HUES48 (cell line): Measurements from ENCODE around the gene RSF1.

Source experiments
- H3K27ac ChIP-seq: one replicate; pipeline ENCODE4 v1.7.0; 2013; ENCODE audit warnings: low read depth, low read length, inconsistent platforms
- H3K27me3 ChIP-seq: 2 replicates; pipeline ENCODE4 v1.6.1; 2013; ENCODE audit warnings: mild to moderate bottlenecking, low read length; ENCODE audit not compliant: control insufficient read depth, insufficient read depth
- H3K36me3 ChIP-seq: 2 replicates; pipeline ENCODE4 v1.6.1; 2013; ENCODE audit warnings: low read length; ENCODE audit not compliant: control insufficient read depth, insufficient read depth
- H3K4me1 ChIP-seq: 2 replicates; pipeline ENCODE4 v1.6.1; 2013; ENCODE audit warnings: mild to moderate bottlenecking, low read length; ENCODE audit not compliant: control insufficient read depth, insufficient read depth
- H3K4me3 ChIP-seq: 2 replicates; pipeline ENCODE4 v1.5.1; 2013; ENCODE audit warnings: mild to moderate bottlenecking, low read depth, low read length
- H3K9ac ChIP-seq: 2 replicates; pipeline ENCODE4 v1.6.1; 2013; ENCODE audit warnings: mild to moderate bottlenecking, low read depth, low read length, moderate library complexity
- H3K9me3 ChIP-seq: 2 replicates; pipeline ENCODE4 v1.6.1; 2013; ENCODE audit warnings: low read length; ENCODE audit not compliant: control insufficient read depth, insufficient read depth

Gene RSF1

DNA sequence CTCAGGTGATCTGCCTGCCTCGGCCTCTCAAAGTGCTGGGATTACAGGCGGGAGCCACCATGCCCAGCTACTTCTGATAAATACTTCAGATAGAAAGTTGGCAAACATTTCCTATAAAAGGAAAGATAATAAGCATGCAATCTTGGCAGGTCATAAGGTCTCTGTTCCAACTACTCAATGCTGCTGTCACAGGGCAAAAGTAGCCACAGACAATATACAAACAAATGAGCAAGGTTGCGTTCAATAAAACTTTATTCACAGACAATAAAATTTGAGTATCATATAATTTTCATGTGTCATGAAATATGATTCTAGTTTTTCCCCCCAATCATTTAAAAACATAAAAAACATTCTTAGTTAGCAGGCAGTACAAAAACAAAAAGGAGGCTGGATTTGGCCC, 129.9 kb downstream of the RSF1 start:
- Histone ChIP-seq H3K4me1 (no peaks in the 10 kb centered on the region), H3K4me3 (no peak overlapping the region), H3K36me3 (peaks cover 82% of the 10 kb centered on the region), H3K27ac (no peak overlapping the region), H3K9me3 (no peaks in the 10 kb centered on the region), H3K9ac (no peak overlapping the region), H3K27me3 (no peaks in the 10 kb centered on the region)

DNA sequence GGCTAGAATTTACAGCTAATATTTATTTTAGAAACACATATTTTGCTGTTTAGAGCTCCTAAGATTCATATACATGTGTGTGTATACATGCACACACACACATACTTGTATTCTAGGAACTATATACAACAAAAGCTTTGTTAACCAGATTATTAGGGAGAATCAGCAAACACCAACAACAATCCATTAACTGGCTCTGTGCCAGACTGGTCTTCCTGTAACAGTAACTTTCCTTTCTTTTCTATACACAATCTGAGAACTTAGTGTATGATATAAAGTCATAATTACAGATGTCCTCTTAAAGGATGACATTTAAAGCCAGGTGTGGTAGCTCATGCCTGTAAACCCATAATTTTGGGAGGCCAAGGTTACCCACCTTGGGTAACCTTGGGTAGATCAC, 133.4 kb downstream of the RSF1 start:
- Histone ChIP-seq H3K27me3 (no peaks in the 10 kb centered on the region), H3K27ac (no peak overlapping the region), H3K4me3 (no peak overlapping the region), H3K36me3 (peaks cover 91% of the 10 kb centered on the region), H3K9ac (no peak overlapping the region), H3K4me1 (no peaks in the 10 kb centered on the region), H3K9me3 (no peaks in the 10 kb centered on the region)

DNA sequence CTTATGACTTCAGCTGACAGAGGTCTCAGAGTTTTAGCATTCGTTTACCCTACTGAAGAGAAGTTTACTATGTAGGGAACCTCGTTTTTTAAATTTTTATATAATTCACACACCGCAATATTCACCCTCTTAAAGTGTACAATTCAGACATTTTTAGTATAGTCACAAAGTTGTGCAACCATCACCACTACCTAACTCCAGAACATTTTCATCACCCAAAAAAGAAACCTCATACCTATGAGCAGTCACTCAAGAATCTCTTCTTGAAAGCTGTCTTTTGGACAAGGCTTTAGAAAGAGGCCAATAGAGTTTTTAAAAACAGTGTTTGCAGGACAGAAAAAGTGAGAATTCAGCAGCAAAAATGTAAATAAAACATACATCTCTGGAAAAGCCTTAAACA, 143.4 kb downstream of the RSF1 start:
- H3K9ac ChIP-seq: no peak overlapping the region
- peaks cover 78% of the 10 kb centered on the region for H3K36me3 ChIP-seq
- no peak overlapping the region for H3K4me3 ChIP-seq
- no peaks in the 10 kb centered on the region for H3K4me1 ChIP-seq
- H3K9me3 ChIP-seq: no peaks in the 10 kb centered on the region
- H3K27ac ChIP-seq: no peak overlapping the region
- H3K27me3 ChIP-seq: no peaks in the 10 kb centered on the region

DNA sequence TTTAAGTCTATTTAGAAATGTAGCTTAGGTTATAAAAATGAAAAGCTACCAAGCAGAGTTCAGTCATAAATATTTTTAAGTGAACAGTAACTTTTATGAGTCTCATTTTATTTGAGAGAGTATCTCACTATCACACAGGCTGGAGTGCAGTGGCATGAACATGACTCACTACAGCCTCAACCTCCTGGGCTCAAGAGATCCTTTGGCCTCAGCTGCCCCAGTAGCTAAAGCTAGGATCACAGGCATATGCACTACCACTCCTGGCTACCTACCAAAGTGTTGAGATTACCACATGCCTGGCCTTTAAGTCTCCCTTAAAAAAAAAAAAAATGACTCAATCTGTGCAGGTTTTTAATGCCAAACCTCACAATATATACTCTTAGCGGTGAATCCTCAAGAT, 148.3 kb downstream of the RSF1 start:
- no peak overlapping the region for H3K9ac ChIP-seq
- no peak overlapping the region for H3K4me3 ChIP-seq
- H3K36me3 ChIP-seq: peaks cover 92% of the 10 kb centered on the region
- no peaks in the 10 kb centered on the region for H3K4me1 ChIP-seq
- no peaks in the 10 kb centered on the region for H3K9me3 ChIP-seq
- no peaks in the 10 kb centered on the region for H3K27me3 ChIP-seq
- H3K27ac ChIP-seq: no peak overlapping the region

DNA sequence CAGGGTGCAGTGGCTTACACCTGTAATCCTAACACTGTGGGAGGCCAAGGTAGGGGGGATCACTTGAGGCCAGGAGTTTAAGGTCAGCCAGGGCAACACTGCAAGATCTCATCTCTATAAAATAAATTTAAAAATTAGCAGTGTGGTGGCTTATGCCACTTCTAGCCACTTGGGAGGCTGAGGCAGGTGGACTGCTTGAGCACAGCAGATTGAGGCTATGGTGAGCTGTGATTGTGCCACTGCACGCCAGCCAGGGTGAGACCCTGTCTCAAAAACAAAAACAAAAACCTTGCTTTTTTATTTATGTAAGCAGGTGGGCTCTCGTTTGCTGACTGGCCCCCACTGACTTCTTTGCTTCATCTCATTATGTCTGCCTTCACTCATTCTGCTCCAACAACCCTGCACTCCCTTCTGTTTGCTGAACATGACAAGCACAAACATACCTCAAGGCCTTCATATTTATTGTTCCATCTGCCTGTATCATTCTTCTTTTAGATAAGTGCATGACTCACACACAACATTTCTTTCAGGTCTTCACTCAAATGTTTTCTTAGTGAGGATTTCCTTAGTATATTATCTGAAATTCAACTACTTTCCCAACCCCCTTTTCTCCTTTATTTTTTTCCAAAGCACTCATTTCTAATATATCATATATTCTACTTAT, 150.5 kb downstream of the RSF1 start:
- H3K4me1 ChIP-seq: no peaks in the 10 kb centered on the region
- H3K9me3 ChIP-seq: no peaks in the 10 kb centered on the region
- H3K4me3 ChIP-seq: no peak overlapping the region
- H3K27me3 ChIP-seq: no peaks in the 10 kb centered on the region
- no peak overlapping the region for H3K9ac ChIP-seq
- no peak overlapping the region for H3K27ac ChIP-seq
- peaks cover 91% of the 10 kb centered on the region for H3K36me3 ChIP-seq

DNA sequence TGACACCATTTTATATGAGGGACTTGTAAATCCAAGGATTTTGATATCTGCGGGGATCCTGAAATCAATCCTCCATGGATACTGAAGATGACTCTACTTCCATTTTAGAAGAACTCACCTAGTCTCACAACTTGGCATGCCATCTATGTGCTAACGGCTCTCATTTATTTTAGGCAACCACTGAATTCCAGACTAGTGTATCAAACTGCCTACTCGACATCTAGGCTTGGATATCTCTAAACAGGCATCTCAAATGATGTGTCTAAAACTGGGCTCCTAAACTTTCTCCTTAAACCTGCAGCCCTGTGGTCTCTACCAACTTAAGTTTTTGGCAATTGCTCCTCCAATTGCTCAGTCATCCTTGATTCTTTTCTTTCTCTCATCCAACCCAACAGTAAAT, 151.8 kb downstream of the RSF1 start:
- Histone ChIP-seq H3K4me1 (no peaks in the 10 kb centered on the region), H3K9me3 (no peaks in the 10 kb centered on the region), H3K9ac (no peak overlapping the region), H3K27me3 (no peaks in the 10 kb centered on the region), H3K27ac (no peak overlapping the region), H3K36me3 (peaks cover 87% of the 10 kb centered on the region), H3K4me3 (no peak overlapping the region)

DNA sequence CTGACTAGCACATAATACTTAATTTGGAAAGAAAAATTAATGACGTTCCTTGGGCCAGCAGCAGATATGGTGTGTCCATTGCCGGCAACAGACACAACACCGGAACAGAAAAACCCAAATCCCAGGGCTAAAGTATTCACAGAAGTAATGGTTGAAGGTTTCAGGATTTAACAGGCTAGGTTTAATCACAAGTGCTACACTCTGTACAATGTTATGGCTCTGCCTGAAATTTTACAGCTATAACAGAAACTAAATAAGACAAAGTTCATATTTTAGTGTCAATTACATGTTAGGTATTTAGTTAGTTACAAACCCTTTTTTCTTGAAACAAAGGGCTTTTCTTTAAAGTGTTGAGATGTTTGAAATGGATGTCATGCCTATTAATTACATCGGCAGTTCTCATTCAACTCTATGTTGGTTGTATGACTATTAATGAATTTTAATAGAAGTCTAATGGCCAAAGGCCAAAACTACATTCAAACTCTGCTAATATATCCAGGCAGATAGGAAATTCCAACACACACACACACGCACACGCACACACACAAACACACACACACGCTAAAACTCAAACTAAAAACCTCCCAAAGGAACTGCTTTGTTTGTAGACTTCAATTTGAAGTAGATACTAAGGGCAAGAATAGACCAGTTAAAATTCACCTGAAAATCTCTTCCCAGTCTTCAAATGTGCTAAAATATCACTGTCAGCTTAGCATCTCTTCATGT, 155.1 kb downstream of the RSF1 start:
- no peak overlapping the region for H3K4me3 ChIP-seq
- H3K27ac ChIP-seq: no peak overlapping the region
- no peaks in the 10 kb centered on the region for H3K27me3 ChIP-seq
- no peaks in the 10 kb centered on the region for H3K9me3 ChIP-seq
- no peaks in the 10 kb centered on the region for H3K4me1 ChIP-seq
- peaks cover 64% of the 10 kb centered on the region for H3K36me3 ChIP-seq
- H3K9ac ChIP-seq: no peak overlapping the region

DNA sequence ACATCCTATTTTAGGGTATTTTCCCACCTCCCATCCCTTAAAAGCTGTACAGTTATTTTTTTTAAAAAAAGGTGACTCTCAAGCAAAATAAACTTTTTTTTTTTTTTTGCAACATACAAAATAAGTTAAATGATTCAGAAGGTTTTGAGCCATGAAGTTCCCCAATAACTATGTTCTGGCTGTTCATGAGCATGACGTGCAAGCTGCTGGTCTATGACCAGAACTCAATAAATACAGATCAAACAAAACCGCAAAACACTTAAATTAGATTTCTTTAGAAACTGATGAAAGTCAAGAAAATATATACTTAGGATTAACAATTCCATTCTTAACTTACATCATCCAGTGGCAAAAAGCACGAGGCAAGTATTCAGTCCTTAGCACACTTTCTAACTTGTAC, 158.9 kb downstream of the RSF1 start:
- H3K27ac ChIP-seq: no peak overlapping the region
- H3K36me3 ChIP-seq: peaks cover 31% of the 10 kb centered on the region
- H3K9me3 ChIP-seq: no peaks in the 10 kb centered on the region
- H3K4me3 ChIP-seq: no peak overlapping the region
- H3K27me3 ChIP-seq: no peaks in the 10 kb centered on the region
- H3K9ac ChIP-seq: no peak overlapping the region
- no peaks in the 10 kb centered on the region for H3K4me1 ChIP-seq

DNA sequence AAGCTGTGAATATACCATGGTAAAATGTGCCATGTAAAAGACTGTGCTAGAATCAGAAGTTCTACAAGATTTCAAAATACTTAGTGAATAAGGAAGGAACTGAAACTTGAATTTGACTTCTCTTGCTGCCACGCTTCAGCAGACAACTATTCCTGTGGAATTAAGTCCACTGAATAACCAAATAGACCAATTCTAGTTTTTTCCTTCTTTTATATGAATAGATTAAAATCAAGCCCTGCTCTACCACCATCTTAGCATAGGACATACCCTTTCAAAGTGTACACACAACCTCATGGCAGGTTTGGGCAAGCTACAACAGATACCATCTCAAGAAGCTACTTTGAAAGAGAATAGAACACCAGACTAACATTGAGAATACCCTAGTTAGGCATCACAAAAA, 159.6 kb downstream of the RSF1 start:
- Histone ChIP-seq H3K4me1 (no peaks in the 10 kb centered on the region), H3K27ac (no peak overlapping the region), H3K4me3 (no peak overlapping the region), H3K27me3 (no peaks in the 10 kb centered on the region), H3K9me3 (no peaks in the 10 kb centered on the region), H3K9ac (no peak overlapping the region), H3K36me3 (peaks cover 23% of the 10 kb centered on the region)

DNA sequence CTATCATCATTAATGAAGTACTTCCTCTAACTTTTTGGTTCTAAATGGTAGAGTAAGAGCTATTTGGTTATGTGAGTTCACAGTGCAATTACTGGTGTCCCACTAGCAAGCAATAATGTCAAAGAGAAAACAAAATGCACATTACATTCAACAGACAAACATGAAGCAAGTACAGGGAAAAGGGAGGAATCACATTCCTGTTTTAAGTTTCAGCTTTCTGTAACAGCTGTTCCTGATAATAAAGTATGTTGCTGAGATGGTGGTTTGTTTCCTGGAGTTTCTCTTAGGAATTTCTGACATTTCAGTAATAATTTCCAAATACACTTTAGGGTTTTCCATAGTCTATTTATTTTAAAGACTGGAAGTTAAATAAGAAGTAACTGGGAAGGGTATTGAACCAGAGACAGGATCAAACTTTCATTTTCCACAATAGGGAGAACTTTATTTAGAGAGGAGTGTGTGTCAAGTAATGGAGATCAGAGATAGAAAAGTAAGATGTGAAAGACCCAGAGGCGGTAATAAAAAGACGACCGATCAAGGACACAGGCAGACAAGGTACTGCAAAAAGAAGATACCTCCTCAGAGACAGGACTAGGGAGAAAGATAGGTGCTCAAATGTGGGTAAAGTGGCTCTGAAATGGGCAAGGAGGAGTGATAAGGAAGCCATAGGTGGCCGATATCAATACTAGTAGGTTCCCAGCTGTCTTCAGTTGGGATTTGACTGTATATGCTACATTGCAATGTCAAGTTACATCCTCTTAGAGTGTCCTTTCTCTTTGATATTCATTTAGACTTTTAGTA, 162.1 kb downstream of the RSF1 start:
- H3K27me3 ChIP-seq: no peaks in the 10 kb centered on the region
- H3K27ac ChIP-seq: no peak overlapping the region
- no peak overlapping the region for H3K9ac ChIP-seq
- 0 out of 2 replicates have a peak, but pooled peaks cover 3% of the 10 kb centered on the region for H3K36me3 ChIP-seq
- no peaks in the 10 kb centered on the region for H3K9me3 ChIP-seq
- H3K4me3 ChIP-seq: no peak overlapping the region
- H3K4me1 ChIP-seq: no peaks in the 10 kb centered on the region

DNA sequence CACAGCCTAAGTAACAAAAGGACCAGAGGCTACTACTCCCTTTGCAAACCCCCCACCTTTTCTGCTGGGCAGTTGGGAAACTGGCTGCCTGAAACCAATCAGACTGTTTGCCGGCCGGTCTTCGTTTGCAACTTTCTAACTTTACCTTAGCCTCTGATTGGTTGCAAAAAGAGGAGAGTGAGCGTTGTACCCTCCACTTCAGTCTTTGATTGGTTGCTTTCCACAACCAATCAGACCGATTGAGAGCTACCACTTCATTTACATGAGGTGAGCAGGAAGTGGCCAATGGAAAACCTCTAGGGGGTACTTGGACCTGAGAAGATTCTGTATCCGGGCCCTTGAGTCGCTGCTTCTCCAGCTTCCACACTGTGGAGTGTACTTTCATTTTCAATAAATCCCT, 164.2 kb downstream of the RSF1 start:
- Histone ChIP-seq H3K4me3 (no peak overlapping the region), H3K27me3 (no peaks in the 10 kb centered on the region), H3K9ac (no peak overlapping the region), H3K9me3 (no peaks in the 10 kb centered on the region), H3K36me3 (no peaks in the 10 kb centered on the region), H3K27ac (no peak overlapping the region), H3K4me1 (no peaks in the 10 kb centered on the region)
